WERI-Rb-1 (cell line): ENCODE results near the gene NTN4.

ENCODE experiments used
- DNase-seq: peaks from one replicate; pipeline ENCODE4 v3.0.0-alpha.2; 2020
- H3K27ac ChIP-seq: fragments of 250-450 bp; sonication (Bioruptor Pico); 2 replicates; pipeline ENCODE4 v1.5.1; 2020; ENCODE audit warnings: mild to moderate bottlenecking, moderate library complexity
- H3K27me3 ChIP-seq: fragments of 250-450 bp; sonication (Bioruptor Pico); 2 replicates; pipeline ENCODE4 v1.5.1; 2021; ENCODE audit warnings: mild to moderate bottlenecking, low read depth, moderate library complexity; ENCODE audit not compliant: insufficient read depth, severe bottlenecking
- H3K36me3 ChIP-seq: fragments of 250-450 bp; sonication (Bioruptor Pico); 2 replicates; pipeline ENCODE4 v1.5.1; 2020; ENCODE audit warnings: mild to moderate bottlenecking, moderate library complexity
- H3K4me3 ChIP-seq: 2 replicates; pipeline ENCODE4 v1.5.1; 2011; ENCODE audit warnings: low read depth, mild to moderate bottlenecking, control low read depth, low read length
- H3K9me3 ChIP-seq: fragments of 250-450 bp; sonication (Bioruptor Pico); 2 replicates; pipeline ENCODE4 v1.5.1; 2021; ENCODE audit warnings: mild to moderate bottlenecking, moderate library complexity; ENCODE audit not compliant: severe bottlenecking
- TF ChIP-seq, protein P1 (sequence below): IDR thresholded peaks from 2 replicates; pipeline ENCODE4 v1.5.1; 2011; ENCODE audit warnings: low read depth, mild to moderate bottlenecking, control low read depth, inconsistent platforms, low read length

NTN4 gene

DNA sequence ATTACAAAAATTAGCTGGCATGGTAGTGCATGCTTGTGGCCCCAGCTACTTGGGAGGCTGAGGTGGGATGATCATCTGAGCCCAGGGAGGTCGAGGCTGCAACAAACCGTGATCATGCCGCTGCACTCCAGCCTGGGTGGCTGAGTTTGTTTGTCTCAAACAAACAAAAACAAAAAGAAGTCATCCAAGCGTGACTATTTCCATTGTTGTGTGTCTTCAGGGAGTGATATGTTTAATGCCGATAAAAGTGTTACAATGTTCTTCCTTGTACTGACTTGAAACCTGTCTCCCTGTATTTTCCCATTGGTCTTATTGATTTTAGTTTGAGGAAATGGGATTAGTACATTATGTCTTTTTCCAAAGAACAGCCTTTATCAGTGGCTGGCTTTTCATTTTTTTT, 163.7 kb downstream of the NTN4 start:
- no peak overlapping the region for H3K27ac ChIP-seq
- no peak overlapping the region for H3K4me3 ChIP-seq
- no peaks in the 10 kb centered on the region for H3K36me3 ChIP-seq
- H3K27me3 ChIP-seq, result no peaks in the 10 kb centered on the region
- DNase-seq, result no peak
- H3K9me3 ChIP-seq, result no peaks in the 10 kb centered on the region
- TF ChIP-seq, protein P1, sequence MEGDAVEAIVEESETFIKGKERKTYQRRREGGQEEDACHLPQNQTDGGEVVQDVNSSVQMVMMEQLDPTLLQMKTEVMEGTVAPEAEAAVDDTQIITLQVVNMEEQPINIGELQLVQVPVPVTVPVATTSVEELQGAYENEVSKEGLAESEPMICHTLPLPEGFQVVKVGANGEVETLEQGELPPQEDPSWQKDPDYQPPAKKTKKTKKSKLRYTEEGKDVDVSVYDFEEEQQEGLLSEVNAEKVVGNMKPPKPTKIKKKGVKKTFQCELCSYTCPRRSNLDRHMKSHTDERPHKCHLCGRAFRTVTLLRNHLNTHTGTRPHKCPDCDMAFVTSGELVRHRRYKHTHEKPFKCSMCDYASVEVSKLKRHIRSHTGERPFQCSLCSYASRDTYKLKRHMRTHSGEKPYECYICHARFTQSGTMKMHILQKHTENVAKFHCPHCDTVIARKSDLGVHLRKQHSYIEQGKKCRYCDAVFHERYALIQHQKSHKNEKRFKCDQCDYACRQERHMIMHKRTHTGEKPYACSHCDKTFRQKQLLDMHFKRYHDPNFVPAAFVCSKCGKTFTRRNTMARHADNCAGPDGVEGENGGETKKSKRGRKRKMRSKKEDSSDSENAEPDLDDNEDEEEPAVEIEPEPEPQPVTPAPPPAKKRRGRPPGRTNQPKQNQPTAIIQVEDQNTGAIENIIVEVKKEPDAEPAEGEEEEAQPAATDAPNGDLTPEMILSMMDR, result no peak

DNA sequence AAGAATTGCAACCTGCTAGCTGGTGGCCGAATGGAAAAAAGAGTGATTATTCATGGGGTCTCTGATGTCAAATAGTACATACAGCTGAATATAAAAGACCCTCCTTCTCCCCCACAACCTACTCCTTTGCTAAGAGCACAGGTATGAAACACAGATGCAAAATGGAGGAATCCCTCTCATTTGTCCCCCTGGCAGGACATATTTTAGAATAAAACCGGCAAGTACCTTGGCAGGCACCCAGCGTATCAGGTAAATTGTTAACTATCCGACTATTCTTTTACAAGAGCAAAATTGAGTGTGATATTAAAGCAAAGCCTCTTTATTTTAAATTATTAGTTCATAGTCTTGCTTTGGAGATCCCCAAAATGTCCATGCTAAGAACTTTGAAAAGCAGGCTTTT, 165.6 kb downstream of the NTN4 start:
- H3K27ac ChIP-seq, result no peak overlapping the region
- no peaks in the 10 kb centered on the region for H3K27me3 ChIP-seq
- DNase-seq, result no peak
- no peak overlapping the region for H3K4me3 ChIP-seq
- H3K9me3 ChIP-seq, result no peaks in the 10 kb centered on the region
- no peaks in the 10 kb centered on the region for H3K36me3 ChIP-seq
- TF ChIP-seq, protein P1, result no peak

DNA sequence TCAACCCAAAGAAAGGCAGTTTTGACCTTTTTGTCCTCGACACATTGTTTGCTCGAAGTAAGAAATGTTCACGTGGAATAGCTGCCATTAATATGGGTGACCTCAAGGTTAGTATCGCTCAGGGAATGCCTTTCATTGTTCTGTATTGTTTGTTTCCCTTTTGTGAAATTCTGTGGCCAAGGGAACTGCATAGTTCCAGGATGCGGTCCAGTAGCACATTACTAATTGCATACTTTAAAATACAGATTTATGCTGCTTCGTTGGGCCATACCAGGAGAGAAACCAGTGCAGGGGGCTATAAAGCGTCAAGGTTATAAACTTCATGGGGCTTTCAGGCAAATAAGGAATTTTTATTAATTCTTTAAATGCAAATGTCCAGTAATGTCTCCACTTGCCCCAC, 166.0 kb downstream of the NTN4 start:
- Histone ChIP-seq H3K4me3 (no peak overlapping the region), H3K36me3 (no peaks in the 10 kb centered on the region), H3K27me3 (no peaks in the 10 kb centered on the region), H3K9me3 (no peaks in the 10 kb centered on the region), H3K27ac (no peak overlapping the region)
- DNase-seq, result no peak
- TF ChIP-seq, protein P1, result no peak

DNA sequence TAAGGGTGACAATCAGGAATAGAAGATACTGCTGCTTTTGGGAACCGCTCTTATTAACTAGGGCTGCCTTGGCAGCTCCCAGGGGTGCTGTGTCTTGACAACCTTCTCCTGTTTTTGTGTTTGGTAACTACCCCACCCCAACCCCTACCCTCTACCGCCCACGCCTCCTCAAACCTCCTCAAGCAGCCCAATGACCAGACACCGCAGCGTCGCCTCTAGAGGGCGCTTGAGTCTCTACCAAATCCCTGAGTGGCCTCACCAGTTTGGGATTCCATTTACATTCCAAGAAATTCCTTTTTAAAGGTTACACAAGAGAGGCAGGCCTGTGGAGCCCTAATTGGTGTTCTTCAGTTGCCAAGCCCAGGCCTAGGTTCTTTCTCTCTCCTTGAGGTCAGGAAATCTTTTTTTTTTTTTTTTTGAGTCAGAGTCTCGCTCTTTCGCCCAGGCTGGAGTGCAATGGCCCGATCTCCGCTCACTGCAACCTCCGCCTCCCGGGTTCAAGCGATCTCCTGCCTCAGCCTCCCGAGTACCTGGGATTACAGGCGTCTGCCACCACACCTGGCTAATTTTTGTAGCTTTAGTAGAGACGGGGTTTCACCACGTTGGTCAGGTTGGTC, 166.9 kb downstream of the NTN4 start:
- Histone ChIP-seq H3K9me3 (no peaks in the 10 kb centered on the region), H3K27ac (no peak overlapping the region), H3K36me3 (no peaks in the 10 kb centered on the region), H3K4me3 (no peak overlapping the region), H3K27me3 (no peaks in the 10 kb centered on the region)
- TF ChIP-seq, protein P1, result peak; percentile 80
- DNase-seq, result peak; percentile 62

DNA sequence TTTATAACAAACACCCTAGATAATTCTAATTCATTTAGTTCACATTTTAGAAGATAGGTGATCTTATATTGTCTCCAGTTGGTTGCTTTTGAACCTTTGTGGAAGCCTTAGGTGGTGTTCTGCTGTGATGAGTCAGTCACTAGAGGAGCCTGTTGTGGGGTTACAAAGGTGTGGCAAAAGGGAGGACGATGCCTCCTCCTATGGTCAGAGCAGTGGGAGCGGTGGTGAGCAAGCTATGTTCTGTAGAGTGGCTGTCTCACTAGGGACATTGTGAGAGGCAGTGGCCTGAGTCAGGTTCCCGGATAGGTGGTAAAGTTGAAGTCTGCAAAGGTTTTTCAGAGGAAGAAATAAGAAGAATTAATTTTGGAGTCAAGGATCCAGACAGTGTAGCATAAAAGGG, 167.7 kb downstream of the NTN4 start:
- no peak for DNase-seq
- Histone ChIP-seq H3K27me3 (no peaks in the 10 kb centered on the region), H3K36me3 (no peaks in the 10 kb centered on the region), H3K27ac (no peak overlapping the region), H3K9me3 (no peaks in the 10 kb centered on the region), H3K4me3 (no peak overlapping the region)
- TF ChIP-seq, protein P1, result no peak

DNA sequence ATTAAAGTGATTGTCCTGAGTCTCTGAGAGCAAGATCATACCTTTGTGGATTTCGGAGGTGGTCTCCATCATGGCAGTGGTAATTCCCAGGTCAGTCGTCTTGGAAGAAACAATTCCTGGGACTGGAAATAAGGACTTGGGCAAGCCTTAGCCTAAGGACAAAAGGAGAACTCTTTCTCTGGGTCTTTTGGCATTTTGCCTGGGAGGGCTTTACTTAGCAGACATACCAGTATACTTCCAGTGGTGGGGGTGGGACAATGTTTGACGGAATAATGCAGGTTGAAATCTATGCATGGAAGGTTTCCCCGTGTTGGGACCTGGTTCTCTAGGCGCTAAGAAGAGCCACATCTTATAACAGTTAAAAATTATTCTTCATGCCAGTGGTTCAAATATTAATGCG, 168.8 kb downstream of the NTN4 start:
- no peaks in the 10 kb centered on the region for H3K9me3 ChIP-seq
- no peak overlapping the region for H3K4me3 ChIP-seq
- TF ChIP-seq, protein P1, result no peak
- H3K27ac ChIP-seq, result no peak overlapping the region
- no peaks in the 10 kb centered on the region for H3K27me3 ChIP-seq
- H3K36me3 ChIP-seq, result no peaks in the 10 kb centered on the region
- DNase-seq, result no peak
